ENCODE measurements around the gene NRG3.

Gene NRG3

DNA sequence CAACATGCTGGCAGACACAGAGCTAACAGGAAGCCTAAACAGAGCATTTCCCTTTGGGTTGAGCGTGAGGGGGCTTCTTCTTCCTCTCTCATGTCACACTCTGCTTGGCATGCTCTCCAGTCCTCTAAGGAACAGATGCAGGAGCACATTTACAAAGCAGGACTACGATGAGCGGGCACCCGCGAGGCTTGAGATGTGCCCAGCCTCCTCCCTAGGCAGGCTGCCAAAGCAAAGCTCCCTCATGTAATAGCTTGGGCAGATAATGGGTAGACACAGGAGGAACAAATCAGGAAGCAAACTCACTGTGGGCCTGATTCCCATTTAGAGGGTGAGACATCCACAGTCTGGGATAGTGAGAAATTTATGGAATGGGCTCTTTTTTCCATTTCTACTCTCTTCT, 519.1 kb downstream of the NRG3 start:
- DNase-seq (ENCODE audit: low spot score) = no peak

DNA sequence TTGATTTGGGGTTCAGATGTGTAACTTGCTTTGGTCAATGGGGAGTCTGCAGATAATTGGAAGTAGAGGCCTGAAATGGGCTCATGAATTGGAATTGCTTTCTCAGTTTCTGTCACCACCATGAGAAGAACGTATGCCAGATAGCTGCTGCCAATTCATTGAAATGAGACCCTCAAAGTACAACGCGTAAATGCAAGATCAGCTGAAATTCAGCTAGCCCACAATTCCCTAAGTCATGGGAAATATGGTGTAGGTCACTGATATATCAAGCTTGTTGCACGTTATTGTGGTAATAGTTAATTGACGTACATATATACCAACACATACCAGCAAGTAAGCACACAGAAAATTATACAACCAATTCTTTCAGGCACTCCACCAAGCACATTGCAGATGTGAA, 520.0 kb downstream of the NRG3 start:
- DNase-seq (ENCODE audit: low spot score) = no peak

DNA sequence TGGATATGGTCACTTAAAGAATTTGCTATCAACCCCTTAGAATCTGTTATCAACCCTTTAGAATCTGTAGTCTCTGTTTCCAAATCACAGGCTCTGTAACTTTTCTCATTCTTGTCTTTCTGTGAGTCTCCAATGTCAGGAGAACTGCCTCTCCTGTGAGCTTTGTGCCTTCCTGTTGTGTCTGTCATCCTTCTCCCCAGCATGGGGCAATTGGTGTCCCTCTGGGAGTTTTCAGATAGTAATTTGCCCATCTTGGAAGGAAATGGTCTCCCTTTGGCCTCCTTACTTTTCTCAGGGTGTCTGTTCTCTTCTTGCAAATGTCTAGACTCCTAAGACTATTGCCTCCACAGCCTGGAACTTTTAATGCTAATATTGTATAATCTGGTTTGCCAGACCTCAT, 521.9 kb downstream of the NRG3 start:
- DNase-seq (ENCODE audit: low spot score) = no peak

DNA sequence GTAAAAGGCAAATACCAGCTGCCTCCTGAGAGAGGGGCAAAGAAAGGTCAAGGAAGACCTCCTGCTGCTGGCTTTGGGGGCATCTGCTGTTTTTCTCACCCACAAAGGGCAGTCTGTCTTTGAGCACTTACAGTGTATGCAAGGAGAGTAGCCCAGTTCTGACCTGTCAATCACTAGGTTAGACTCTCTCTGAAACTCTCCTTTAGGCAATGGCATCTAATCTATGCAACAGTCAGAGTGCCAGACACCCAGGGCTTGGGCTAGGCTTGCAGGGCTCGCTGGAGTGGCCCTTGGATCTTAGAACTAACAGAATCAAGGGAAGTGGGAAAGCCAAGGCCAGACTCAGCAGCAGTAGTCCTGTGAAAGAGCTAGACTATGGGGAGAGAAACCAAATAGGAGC, 522.9 kb downstream of the NRG3 start:
- DNase-seq (ENCODE audit: low spot score) = no peak

DNA sequence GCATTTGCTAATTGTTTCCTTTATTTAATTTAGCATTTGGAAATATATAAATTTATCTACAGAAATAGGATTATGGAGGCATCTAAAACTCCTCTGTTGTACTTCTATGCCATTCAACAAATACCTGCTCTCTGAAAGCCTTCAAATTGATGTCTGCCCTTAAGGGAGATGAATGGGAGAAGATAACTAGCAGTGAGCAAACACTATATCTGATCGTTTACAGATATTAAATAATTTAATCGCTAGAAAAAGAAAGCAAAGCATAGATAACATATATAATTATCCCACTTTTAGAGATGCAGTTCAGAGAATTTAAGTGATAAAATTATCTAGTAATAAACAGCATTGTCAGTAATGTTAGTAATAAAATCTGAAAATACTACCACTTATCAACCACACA, 524.9 kb downstream of the NRG3 start:
- no peak for DNase-seq (ENCODE audit: low spot score)

DNA sequence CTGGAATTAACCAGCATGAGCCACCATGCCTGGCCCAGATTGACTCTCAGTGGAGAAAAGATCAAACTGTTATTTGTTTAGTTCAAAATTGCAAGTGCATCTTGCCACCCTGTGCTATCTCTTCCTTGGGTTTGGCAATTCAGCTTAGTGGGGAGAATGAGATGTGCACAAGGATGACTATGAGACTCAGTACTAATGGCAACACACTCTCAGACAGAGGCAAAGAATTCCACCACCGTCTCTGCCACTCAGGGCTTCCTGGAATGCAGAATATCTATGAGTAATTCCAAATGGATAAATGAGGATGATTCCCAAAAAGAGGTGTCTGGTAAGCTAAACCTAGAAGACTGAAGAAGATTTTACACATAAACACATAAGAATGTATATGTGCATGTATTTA, 525.8 kb downstream of the NRG3 start:
- no peak for DNase-seq (ENCODE audit: low spot score)

DNA sequence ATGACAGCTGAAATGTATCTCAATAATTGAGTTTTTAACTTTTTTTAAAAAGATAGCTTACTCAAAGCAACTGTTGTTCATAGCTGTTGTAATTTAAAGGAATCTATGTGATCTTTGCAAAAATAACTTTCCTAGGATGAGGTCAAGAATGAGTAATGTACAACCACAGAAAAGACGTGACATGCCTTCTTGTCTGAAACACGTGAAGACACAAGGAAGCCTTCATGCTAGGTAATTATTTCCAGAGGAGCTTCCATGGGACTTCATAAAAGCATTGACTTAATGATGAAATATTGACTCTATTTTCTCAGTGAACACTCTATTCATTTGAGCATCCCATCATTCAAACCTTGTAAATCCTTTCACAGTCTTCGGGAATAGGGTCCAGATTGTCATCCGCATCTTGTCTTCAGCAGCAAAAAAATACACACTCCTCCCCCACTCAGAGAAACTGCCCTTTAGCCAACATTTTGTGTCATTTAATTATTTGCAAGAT, 528.0 kb downstream of the NRG3 start:
- no peak for DNase-seq (ENCODE audit: low spot score)

DNA sequence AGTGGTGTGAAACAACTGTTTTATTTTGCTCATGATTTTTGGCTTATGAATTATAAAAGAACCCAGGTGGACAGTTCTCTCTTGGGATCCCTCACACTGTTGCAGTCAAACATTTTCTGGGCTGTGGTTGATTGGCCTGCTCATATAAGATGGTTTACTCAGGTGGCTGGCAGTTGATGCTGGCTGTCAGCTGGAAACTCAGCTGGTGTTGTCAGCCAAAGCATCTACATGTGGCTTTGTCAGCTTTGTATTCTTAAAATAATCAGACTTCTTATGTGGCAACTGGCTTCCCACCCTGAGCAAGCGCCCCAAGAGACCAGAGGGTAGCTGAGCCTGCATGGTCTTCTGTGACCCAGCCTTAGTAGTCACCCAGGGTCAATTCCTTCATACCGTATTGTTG, 534.7 kb downstream of the NRG3 start:
- DNase-seq (ENCODE audit: low spot score) = no peak

DNA sequence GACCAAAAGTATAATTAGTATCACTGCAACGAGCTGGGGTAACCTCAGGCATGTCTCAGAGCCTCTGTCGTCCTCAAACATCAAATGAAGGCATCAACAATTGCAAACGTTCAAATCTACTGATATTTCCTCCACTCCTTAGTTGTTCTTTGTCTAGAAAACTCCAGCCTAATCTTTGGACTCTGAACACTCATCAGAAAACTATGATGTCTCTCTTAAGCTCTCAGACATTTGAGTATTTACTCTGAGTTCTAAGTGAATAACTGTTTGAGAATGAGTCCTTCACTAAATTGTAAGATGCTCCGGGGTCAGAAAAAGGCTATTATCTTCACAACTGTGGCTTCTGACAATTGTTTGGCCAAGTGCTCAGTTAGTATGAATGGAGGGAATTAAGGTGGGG, 536.4 kb downstream of the NRG3 start:
- no peak for DNase-seq (ENCODE audit: low spot score)

DNA sequence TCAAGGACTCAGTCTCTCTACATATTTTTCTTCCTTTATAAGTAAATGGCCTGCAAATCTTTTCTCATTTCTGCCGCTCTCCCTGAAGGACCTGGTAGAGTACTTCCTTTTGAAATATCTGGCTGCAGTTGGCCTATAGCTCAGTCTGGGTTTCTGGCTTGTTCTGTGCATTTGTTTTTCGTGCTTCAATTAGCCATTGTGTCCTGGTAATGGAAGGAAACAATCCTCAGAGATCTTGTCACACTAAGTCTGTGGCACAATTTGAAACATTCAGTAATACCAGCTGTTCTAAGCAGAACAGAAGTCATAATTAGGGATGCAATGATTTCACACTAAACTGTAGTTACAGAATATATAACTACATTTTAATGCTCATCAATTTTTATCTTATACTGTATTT, 545.0 kb downstream of the NRG3 start:
- DNase-seq (ENCODE audit: low spot score) = no peak

DNA sequence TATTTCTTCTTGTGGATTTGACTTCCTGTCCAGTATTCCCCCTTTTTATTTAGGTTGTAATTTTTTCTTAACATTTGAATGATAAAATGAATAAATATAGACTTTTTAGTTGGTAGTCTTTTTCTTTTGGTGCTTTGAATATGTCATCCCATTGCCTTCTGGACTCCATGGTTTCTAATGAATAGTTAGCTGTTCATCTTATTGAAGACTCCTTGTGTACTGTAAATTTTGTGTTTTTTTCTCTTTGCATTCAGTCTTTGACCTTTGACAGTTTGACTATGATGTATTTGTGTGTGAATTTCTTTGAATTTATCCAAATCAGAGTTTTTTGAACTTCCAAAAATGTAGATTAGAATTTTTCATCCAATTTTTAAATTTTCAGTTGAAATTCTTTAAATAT, 554.3 kb downstream of the NRG3 start:
- no peak for DNase-seq (ENCODE audit: low spot score)

DNA sequence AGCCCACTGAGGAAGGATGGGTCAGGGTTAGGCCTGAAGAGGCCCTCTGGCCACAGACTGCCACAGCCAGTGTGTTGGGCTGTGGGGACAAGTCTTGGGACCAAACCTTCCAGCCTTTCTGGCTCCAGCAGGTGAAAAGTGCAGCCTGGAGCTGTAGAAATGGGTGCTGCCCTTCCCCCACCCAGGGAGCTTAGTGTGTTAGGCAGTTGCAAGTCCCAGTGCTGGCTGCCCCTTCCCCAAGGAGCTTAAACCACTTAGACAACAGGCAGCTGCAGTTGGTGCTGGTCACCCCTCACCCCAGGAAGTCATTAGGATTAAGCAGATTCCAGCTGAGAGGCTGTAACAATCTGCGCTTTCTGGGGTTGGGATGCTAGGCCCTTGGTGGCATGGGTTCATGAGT, 563.3 kb downstream of the NRG3 start:
- no peak for DNase-seq (ENCODE audit: low spot score)

DNA sequence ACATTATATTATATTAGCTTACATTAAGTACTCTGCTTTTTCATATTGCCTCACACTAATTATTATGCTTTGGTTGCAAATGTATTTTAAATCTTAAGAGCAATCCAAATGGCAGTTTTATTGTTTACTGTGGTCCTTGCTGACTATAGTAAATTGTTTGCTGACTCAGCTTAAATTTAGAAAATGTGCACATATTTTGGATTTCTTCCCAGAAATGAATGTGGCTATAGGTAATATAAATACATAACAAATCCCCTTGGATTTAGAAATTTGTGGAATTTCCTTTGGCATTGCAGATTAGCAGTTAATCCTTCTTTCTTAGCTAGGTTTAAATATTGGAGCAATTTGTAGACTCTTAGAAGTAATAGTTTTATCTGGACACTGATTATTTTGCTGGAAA, 565.8 kb downstream of the NRG3 start:
- no peak for DNase-seq (ENCODE audit: low spot score)

DNA sequence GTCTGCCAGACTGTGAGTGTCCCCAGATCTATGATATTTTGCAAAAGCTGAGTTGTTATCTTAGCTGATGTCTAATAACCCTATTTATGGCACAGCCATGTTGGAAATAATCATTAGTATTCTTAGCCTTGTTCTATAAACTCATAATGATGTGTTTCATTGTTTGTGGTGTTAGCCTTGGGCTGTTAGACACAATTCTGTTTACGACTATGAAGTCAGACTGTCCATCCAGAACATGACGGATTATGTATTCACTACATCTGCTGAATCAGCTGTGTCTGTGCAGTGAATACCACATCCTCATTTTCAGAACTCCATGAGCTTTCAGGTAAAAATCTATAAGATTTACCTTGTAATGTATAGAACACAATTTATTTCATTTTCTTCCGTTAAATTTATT, 577.1 kb downstream of the NRG3 start:
- DNase-seq (ENCODE audit: low spot score) = no peak

DNA sequence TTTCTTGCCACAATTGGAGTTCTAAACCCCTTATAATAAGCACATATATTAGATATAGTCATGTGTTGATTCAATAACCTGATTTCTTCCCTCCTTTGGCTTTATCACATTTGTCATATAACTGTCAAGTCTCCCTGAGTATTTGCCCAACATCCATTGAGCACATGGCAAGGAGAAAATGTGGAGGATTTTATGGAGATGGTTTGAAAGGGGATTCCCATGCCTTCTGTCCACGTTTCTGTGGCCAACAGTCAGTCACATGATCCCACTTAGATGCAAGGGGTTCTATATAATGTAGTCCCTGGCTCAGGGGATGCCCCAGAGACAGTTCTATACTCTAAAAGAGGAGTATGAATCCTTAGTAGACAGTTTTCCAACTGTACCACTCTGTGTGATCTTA, 577.7 kb downstream of the NRG3 start:
- DNase-seq (ENCODE audit: low spot score) = no peak

DNA sequence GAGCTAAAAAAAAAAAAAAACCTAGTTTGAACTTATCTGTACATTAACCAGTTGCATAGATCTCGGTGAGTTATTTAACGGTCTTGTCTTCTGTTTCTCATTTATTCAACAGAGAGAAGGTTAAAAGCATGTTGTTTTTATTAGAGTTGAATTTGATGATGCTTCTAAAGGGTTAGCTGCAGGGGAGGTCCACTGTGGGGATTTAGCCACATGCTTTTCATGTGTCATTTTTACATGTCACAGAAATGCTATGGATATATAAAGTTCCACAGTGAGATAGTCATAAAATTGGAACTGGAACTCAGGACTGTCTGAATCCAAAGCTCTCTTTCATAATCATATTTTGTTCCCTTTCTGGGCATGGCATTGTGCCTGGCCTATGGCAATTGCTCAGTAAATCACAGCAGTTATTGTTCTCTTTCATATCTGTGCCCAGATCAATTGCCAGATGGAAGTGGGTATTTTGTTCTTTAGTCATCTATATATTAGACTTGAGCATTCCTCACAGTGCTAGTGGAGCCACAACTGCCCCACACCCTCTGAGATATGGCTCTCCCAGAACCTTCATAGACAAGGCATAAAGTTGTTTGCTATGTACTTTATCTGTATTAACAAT, 578.8 kb downstream of the NRG3 start:
- DNase-seq (ENCODE audit: low spot score) = no peak

DNA sequence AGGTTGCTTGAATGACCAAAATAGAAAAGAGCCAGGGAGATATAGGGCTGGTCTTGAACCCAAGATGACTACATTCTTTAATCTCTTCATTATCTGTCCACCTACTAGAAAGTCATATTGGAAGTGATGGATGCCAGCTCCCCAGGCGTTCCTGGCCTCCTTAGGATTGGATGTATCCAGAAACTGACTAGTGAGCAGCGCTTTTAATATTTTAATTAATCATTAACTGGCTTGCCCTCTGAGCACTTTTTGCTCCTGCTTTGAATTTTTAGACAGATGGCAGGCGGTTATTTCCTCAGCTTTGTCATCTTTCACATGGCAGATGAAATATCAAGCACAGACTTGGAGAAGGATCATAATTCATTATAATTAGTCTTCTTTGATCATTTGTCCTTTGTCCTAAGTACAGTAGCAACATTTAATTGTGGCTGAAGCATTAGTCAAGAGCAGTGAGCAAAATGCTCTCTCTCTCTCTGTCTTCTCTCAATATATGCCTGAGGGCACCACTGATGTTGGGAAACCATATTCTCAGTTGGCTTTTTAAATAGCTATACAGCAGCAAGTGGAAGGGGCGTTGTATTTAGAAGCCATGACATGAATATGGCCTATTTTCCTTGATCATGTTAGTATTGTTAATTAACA, 588.0 kb downstream of the NRG3 start:
- no peak for DNase-seq (ENCODE audit: low spot score)

DNA sequence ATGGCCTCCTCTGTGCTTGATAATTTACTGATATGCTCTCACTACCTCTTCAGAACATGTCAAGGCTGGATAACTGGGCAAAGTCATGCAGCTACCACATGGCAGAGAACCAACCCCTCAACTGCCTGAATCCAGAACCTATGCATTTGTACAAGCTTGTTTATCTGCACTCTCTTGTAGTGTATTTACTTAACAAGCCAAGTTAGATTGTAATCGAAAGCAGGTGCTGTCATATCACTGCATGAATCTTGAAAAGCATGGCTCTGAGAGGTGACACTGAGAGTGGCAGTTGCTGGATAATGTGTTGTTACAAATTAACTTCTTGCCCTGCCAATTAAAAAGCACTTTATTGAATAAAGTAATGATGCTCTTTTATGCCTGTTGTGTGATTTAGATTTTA, 588.6 kb downstream of the NRG3 start:
- DNase-seq (ENCODE audit: low spot score) = no peak

DNA sequence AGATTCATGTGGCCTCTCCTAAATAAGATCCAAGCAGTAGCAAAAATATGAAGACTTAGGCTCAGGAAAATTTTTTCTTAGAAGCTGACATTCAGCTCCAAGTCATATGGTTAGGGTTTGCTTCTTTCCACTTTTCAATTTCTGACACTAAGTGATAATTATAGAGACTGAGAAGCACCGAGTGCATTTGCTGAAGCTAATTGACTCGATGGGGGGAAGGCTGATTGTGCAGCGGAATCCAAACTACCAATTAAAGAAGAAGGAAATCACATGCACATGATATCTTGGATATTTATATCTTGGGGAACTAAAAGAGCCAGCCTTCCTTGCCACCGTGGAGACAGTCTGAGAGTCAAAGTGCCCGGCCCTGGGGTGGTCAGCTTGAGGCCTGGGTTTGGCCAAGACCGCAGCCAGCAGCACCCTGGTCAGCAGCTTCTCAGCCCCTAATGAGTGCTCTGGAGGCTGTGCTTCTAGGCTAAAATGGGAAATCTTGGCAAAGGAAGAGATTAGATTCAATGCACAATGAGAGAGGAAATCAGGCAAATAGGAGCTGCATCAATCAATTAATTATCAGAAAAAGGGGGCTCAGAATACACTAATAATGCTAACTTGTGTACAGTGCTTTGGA, 589.3 kb downstream of the NRG3 start:
- no peak for DNase-seq (ENCODE audit: low spot score)

DNA sequence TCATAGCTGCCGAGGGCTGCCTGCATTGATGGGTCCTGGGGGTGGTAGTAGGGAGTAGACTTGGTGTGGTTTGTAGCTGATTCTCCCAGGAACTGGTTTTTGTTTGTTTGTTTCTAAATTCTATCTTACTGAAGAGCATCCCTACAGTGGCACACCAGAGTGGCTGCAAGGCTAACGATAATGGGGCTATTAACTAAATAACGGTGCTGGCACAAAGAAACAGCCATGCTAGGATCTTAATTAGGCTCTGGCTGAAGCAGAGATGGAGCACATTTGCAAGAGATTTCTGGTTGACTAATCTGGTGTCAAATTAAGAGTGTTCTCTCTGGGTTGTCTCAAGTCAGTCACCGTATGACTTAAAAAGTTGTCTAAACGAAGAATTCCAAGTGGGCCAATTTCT, 590.0 kb downstream of the NRG3 start:
- DNase-seq (ENCODE audit: low spot score) = no peak

DNA sequence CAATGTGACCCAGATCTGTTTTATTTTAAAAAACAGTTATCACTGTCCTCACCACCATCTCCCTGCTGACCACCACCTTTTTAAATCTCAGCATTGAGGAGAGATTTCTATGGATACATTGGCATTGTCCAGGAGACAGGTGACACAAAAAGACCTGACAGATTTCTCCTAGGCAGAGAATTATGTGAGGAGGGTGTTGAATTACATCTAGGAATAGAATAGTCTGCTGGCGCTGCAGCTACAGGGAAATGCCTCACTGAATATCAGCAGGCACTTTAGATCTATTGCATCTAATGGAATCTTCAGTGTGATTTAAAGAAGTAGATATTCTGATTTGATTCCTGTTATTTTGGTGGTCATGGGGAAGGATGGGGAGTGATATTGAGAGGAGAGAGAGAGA, 593.5 kb downstream of the NRG3 start:
- no peak for DNase-seq (ENCODE audit: low spot score)

DNA sequence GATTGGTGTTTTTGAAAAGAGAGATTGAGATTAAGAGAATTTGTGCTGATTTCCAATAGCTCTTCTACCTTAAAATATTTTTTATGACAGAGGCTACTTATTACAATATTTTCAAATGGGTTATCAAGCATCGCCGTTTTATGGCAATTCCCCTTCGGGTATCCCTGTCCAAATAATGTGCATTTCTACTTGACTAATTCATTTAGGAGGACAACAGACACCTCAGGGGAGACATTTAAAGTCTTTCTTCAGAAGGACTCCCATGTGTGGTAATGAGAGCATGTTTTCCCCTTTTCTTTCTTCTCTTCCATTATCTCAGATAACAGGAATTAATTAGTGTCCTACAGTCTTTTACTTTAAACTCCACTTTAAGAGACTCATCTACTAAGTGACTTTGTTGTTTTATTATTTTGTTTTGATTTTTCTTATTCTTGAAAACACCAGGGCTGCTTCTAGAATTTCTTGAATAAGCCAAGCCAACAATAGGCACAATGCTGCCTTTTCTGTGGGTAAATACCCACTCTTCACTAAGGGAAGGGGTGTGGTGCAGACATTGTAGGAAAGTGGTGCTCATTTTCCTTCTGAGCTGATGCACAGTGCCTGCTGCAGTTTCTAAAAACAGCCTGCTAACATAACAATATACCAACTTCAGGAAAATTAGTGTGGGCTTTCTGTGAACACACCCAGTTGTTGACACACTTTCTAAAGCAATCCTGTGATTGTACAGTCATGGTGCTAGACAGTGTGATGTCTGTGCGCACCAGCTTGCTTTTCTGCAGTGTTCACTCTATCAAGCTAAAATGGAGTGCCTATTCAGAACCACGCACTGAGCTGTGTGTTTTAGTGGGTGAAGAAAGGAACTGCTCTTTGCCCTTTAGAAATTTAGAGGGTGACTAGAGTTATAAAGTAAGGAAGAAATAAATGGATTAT, 597.7 kb downstream of the NRG3 start:
- DNase-seq (ENCODE audit: low spot score) = no peak

DNA sequence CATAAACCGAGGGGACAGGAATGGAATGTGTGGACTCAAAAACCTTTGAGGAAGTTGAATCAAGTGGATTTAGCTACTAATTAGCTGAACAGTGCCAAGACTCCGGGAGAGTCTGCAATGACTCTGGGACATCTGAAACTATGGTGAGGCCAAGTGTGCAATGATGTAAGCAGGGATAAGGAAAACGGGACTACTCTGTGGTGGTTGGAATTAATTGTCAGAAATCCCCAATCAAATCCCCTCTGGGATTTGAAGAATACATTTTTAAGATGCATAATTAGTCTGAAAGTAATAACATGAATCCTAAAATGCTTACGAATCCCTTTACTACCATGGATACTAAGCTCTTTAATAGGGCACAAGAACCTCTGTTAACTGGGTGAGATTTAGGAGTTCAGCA, 602.8 kb downstream of the NRG3 start:
- DNase-seq (ENCODE audit: low spot score) = no peak
